Posterior vena cava (tissue), 2 donors: ENCODE results near the gene FAM50A. TPM values are rescaled to one million over a fixed set of nuclear protein-coding genes. Genes with fewer than 3 reads are reported as not detected.
A peak's percentile ranks its signal among the peaks of the same experiment; 100 is the strongest.

Experiments
- DNase-seq: peaks from one replicate; pipeline ENCODE4 v3.0.0-alpha.2; 2020; ENCODE audit warnings: low spot score
- intact Hi-C, 2 donors: fragments of 100-400 bp; cut with DNase I; formaldehyde crosslinking; loops; one replicate each; pipeline versions ENCODE4 v1.14.1 to v1.14.2; 2022 to 2023
- total RNA-seq, 2 donors: library from RNA; stranded (reverse); fragmentation: NEBNext Ultra II Directional; extraction: Animal tissue kit (Norgen Biotek cat#: 25700); gene quantifications; one replicate each; pipeline ENCODE4 v1.2.1, GENCODE V29; 2021
- donor health status: DM: yes; HTN: yes; CAD: no.
- donor health status: DM: yes; HTN: yes; CAD: no.

FAM50A gene
- total RNA-seq, 2 donors from 2014 or later, result 52.7 to 63.3 TPM

DNA sequence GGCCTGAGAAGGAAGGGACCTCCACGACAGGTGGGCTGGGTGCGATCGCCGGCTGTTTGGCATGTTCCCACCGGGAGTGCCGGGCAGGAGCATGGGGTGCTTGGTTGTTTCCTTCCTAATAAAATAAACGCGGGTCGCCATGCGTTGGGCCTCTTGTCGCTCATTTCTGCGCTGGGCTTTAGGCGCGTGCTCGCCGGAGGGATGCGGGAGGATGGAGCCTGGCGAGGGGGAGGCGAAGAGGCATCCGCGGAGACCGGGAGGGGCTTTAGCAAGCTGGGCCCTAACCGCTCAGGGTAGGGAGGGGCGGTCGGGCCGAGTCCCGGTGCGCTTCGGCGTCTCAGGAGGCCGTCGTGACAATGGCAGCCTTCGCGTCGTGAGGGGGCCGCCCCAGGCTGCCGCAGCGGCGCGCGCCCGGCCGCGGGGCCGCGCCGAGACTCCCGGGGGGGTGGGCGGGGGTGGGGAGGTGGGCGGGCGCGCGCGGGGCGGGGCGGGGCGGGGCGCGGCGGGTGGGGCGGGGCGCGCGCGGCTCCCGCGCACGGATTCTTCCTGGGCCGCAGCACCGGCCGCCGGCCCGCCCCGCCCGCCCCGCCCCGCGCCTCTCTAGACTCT is 7.5 kb upstream of the FAM50A start:
- intact Hi-C loops, result no loop called here
- DNase-seq, result peak; percentile 86

DNA sequence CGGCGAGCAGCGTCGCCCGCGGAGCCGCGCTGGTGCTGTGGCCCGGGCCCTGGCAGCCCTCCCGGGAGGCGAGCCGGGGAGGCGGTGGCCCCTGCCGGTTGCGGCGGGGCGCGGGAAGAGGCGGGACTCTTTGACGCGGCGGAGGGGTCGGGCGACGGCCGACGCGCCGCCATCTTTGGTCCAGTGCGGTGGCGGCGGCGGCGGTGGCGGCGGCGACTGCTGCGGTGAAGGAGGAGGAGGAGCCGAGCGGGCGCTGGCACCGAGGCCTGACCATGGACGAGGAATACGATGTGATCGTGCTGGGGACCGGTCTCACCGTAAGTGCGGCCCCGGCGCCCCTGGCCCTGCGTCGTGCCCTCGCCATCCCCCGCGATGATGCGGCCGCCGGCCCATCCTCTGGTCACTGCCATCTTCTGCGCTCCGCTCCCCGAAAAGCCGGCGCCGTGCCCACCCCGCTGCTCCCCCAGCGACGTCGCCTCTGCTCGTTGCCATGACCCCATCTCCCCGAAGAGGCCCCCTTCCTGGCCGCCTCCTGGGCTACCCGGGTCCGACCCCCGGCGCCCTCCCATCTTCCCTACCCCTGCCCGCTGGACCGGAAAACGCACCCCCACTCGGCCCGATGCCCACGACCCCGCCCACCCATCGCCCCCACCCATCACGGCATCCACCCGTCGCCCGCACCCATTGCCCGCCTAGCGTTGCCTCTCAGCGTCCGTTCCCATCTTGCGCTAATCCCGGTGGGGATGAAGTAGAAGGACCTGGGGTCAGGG is 6.8 kb upstream of the FAM50A start, which contains the start of gene GDI1:
Gene GDI1 (plus strand): TSS at position 172 of the 770 bp plus-strand sequence. CDS start 101 bp downstream, at position 273.
- DNase-seq, result peak; percentile 86
- intact Hi-C loops, result no loop called here

DNA sequence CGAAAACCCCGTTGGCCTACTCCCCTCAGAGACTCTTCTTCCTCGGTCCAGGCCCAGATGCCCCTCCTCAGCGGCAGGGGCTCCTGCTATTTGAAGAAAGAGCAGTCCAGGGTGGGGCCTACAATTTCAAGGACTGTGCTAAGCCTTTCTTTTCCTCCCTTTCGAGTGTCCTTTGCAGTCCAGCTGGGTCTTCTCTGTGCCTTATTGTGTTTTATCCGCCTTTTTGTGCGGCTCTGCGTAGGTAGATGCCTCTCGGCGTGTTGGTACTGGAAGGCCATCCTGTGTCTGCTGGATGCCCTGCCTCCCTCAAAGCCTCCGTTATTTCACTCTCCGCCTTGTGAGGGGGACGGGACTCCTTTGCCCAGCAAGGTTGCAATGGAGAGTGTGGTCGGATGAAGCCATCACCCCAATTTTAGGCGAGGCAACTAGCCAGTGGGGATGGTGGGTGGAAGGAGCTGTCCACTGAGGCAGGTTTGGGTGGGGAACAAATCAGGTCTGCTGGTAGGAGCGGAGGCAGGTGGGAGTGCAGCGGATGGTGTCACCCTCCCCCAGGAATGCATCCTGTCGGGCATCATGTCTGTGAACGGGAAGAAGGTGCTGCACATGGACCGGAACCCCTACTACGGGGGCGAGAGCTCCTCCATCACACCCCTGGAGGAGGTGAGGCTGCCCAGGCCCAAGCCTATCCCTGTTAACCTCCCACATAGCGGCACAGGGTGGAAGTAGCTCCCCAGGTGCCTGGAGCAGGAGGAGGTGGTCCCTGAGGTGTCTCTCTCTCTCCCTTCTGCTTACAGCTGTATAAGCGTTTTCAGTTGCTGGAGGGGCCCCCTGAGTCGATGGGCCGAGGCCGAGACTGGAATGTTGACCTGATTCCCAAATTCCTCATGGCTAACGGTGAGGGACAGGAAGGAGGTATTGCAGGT is 5.7 kb upstream of the FAM50A start:
- intact Hi-C loops, result no loop called here
- no peak for DNase-seq

DNA sequence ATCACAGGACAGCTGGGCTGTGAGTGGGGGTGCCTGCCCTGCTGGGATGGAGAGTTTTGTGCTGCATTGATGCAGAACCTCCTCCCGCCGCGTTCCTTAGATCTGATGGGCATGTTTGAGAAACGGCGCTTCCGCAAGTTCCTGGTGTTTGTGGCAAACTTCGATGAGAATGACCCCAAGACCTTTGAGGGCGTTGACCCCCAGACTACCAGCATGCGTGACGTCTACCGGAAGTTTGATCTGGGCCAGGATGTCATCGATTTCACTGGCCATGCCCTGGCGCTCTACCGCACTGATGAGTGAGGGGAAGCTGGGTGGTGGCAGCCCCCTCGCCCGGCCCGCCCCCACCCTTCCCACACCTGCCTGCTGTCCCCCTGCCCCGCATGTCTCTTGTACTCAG is 4.1 kb upstream of the FAM50A start:
- intact Hi-C loops, result no loop called here
- DNase-seq, result no peak

DNA sequence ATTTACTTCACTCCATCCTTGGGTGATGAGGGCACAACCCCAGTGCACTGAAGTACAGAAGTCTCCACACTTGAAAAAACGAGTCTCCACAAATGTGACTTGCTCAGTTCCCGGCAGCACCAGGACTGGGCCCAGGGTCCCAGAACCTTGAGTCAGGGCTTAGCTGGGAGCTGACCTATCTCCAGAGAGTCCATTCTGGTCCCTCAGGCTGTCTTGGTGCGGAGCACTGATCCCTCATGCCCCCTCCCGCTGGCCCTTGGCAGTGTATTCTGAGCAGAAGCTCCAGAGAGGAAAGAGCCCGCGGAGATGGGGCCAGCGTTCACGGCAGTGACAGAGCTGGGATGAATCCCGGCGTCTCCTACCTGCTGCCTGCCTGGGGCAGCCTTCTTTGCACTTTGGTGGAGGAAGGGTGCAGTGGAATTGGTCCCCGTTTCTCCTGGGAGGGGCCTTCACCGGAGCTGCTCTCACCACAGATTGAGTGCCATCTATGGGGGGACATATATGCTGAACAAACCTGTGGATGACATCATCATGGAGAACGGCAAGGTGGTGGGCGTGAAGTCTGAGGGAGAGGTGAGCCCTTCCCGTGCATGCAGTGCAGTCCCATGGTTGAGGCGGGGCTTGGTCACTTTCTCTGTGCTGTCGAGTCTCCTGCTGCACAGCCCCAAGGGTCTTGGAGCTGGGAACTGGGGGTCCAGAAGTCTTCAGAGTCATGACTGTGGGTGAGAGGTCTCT is 3.2 kb upstream of the FAM50A start:
- DNase-seq, result no peak
- intact Hi-C loops, result no loop called here

DNA sequence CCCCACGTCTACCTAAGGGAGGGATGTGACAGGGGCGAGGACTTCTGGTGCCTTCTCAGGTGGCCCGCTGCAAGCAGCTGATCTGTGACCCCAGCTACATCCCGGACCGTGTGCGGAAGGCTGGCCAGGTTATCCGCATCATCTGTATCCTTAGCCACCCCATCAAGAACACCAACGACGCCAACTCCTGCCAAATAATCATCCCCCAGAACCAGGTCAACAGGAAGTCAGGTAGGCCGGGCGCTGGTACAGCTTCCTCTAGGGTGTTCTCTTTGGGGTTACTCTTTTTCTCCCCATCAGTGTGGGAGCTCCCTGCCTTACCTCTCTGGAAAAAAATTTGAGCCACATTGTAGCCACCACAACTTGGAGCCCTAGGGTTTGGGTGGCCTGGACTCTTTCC is 2.4 kb upstream of the FAM50A start:
- intact Hi-C loops, result no loop called here
- DNase-seq, result no peak

- no peak for DNase-seq
- intact Hi-C loops, result no loop called here
Observed at GRCh38 chrX:154441984-154442707, 1.8 kb upstream of the FAM50A start.

DNA sequence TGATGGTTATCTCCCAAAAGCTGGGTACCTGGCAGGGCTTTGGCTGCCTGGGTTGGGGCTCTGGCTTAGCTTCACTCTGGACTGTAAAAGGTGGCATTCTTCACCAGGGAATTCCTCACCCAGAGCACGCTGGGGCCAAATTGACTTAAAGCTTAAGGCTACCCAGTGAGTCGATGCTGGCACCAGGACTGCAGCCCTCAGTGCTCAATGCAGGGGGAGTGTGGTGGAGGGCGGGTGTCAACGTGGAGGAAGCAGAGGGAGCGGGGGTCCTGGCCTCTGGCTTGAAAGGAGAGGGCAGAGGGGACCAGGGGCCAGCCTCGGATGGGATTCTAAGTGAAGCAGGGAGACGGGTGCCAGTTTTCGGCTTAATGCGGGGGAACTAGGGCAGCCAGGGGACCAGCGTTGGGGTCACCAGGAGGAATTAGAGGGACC is 446 bp upstream of the FAM50A start:
- intact Hi-C loops, result loop anchor here in 1 of 2 donors (1.0 kb wide), 1 partner anchor 29 kb away; no protein-coding TSS in a partner anchor
- no peak for DNase-seq

DNA sequence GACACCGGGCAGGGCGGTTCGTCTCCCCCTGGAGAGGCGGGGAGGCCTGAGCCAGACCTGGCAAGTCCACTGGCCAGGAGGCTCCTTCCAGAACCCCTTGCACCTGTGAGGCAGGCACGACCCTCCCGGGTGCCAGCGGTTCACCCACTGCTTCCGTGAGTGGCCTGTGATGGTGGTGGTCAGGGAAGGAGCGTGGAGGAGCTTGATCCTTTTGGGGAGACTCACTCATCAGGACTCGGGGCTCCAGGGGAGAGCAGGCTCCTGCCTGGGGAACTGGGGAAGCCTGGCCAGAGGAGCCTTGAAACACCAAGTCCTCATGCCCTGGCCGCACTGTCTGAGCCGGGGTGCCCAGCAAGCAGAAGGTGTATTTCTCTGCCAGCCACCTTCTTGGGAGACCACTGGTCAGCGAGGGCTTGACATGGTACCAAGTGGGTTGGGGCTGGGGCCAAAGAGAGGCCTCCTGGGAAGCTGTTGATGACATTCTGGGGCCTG is 860 bp downstream of the FAM50A start:
- DNase-seq, result no peak
- intact Hi-C loops, result loop anchor here in 1 of 2 donors (5.0 kb wide), 1 partner anchor 42 kb away; the partner anchor contains the start of gene UBL4A

DNA sequence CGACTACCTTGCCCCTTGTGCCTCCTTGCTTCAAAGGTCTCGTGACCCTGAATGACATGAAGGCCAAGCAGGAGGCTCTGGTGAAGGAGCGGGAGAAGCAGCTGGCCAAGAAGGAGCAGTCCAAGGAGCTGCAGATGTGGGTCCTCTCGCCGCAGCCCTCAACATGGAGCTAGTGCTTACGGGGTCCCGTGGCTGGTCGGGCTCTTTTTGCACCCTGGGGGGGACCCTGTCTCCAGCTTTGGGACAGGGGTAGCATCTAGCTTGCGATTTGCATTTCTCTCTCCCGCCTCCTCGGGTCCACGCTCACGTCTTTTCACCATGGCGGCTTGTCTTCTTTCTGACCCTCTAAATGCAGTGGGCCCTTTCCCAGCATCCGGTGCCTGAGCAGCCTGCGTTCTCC is 1.8 kb downstream of the FAM50A start:
- intact Hi-C loops, result loop anchor here in 1 of 2 donors (5.0 kb wide), 1 partner anchor 42 kb away; the partner anchor contains the start of gene UBL4A

GRCh38 chrX:154446430-154446829 is 2.5 kb downstream of the FAM50A start:
- no peak for DNase-seq
- intact Hi-C loops, result loop anchor here in 1 of 2 donors (5.0 kb wide), 1 partner anchor 41 kb away; the partner anchor contains the start of gene UBL4A

More for the DNA sequence above, 1.8 kb downstream of the FAM50A start:
- DNase-seq, result no peak

DNA sequence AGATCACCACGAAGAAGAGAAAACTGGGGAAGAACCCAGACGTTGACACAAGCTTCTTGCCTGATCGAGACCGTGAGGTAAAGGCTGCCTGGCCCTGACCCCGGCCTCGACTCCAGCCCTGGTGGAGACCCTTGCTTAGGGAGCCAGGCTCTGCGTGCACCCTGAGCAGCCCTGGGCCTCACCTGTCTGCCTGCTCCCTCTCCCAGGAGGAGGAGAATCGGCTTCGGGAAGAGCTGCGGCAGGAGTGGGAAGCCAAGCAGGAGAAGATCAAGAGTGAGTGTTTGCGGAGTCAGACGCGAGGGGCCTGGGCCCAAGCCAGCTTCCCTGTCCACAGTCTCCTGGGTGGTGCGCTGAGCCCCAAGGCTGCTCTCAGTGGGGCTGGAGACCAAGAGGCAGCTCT is 4.5 kb downstream of the FAM50A start:
- intact Hi-C loops, result loop anchor here in 1 of 2 donors (5.0 kb wide), 1 partner anchor 39 kb away; the partner anchor contains the start of gene UBL4A
- DNase-seq, result no peak

- intact Hi-C loops, result loop anchor here (5.0 to 10.0 kb wide), 2 partner anchors 38 to 1565 kb away; partner anchors contain the start of gene UBL4A (in 1 of the 2)
- no peak for DNase-seq
Observed at GRCh38 chrX:154449618-154450017, 5.7 kb downstream of the FAM50A start.

- intact Hi-C loops, result loop anchor here in 1 of 2 donors (10.0 kb wide), 1 partner anchor 1566 kb away; no protein-coding TSS in a partner anchor
- no peak for DNase-seq
Observed at GRCh38 chrX:154450312-154450711, 6.4 kb downstream of the FAM50A start.

DNA sequence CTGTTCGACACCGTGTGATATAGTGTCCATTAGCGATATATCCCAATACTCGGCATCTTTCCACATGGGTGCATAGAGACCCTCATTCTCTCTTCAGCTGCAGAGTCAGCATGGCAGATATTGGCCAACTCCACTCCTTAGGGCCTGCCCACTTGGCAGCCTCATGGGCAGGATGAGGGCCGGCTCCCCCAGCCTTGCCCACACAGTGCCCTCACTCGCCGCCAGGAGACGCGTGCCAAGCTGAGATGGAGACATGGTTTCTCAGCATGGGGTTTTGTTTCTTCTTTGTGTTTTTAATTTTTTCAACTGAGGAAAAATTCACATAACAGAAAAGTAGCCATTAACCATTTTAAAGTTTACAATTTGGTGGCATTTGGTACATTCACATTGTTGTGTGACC is 8.9 kb downstream of the FAM50A start:
- DNase-seq, result no peak
- intact Hi-C loops, result loop anchor here in 1 of 2 donors (10.0 kb wide), 1 partner anchor 1568 kb away; no protein-coding TSS in a partner anchor

- intact Hi-C loops, result loop anchor here in 1 of 2 donors (10.0 kb wide), 1 partner anchor 1573 kb away; no protein-coding TSS in a partner anchor
- no peak for DNase-seq
Observed at GRCh38 chrX:154457491-154458115, 13.7 kb downstream of the FAM50A start.
